Activated naive CD8-positive, alpha-beta T cell treated with anti-CD3 and anti-CD28 coated beads, Interleukin-2, amount 50 U/mL, for 16 hours (primary cell): ENCODE results near the gene ZCCHC24.
"Not testable (repeated sequence)": the region's sequence is repeated elsewhere in the genome, so short reads cannot be mapped to it uniquely, and the experiment has no call there.

Source experiments
- DNase-seq: peaks from one replicate; pipeline ENCODE4 v3.0.0-alpha.2; 2020; ENCODE audit warnings: low read depth, low spot score

ZCCHC24 gene

DNA sequence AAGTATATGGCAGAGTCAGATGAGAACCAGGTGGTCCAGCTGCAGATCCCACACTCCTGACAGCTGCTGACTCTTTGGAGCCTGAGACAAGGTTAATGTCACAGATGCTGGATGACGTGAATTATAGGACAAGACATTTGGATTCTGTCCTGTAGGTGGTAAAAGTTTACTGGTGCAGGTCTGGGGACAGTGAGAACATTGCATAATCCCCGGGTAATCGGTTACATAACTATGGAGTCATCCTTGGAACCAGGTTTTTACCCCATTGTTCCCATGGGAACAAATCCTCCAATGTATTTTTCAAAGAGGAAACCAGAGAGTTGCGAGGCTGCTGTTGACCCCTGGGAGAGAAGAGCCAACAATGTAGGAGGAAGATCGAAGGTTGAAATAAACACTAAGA is 27.5 kb upstream of the ZCCHC24 start:
- DNase-seq: no peak

DNA sequence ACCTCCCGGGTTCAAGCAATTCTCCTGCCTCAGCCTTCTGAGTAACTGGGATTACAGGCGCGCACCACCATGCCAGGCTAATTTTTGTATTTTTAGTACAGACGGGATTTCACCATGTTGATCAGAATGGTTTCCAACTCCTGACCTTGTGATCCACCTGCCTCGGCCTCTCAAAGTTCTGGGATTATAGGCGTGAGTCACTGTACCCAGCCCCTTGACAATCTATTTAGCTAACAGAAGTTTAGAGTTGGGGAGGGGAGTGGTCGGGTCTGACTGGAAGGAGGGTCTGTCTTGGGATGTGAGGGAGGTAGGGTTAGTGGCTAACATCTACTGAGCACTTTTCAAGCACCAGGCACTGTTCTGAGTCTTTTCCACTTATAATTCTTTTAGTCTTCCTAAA is 27.0 kb upstream of the ZCCHC24 start:
- DNase-seq: no peak

DNA sequence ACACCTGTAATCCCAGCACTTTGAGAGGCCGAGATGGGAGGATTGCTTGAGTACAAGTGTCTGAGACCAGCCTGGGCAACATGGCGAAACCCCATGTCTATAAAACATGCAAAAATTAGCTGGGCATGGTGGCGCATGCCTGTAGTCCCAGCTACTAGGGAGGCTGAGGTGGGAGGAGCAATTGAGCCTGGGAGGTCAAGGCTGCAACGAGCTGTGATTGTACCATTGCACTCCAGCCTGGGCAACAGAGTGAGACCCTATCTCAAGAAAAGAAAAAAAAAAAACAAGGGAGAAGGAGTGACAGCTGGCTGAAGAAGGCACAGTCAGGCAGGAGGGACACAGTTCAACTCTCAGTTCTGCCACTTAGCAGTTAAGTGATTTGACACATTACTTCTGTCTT is 26.4 kb upstream of the ZCCHC24 start:
- DNase-seq: no peak

DNA sequence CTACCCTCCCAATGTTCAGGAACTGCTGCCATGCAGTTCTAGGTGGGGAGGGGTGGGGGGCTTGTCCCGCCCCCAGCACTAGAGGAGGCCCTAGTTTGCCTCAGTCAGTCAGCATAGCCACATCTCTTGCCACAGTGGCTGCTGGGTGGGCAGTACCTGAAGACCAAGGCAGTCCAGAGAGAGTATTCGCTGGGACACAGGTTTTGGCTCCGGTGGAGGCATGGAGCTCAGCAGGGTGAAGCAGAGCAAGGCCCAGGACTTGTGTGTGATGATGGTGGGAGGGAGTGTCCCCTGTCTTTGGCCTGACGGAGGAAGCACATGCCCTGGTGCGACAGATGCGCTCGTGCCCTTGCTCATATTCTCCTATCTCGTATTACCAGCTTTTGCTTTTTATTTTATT is 24.7 kb upstream of the ZCCHC24 start:
- DNase-seq: no peak

DNA sequence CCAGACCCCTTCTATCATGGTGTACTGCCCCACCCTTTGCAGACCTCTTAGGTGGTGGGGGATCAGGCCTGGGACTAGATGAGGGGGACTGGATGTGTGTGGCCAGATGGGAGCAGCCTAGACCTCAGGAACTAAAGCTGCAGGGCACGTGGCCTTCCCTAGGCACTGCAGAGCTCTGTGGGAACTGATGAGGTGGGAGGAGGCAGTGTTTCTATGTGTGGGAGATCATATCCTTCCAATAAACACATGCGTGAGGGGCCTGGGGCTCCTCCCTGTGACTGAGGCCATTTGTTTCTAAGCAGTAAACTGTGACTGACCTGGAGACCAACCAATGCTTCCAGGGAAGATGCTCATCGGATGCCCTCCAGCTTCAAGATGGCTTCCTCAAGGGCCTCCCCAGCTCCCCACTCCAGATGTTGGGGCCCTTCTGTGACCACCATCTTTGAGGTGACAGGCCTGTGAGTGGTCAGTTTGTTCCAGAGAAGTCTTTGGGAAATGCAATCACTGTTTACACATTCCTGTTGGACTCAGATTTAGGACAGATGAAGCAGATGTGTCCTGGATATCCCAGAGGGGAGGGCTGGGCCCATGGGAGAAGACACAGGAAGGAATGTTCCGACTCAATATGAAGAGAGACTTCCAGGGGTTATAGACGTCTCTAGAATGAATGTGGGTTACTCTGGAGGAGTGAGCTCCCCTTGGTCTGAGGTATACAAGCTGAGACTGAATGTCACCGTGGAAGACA is 23.6 kb upstream of the ZCCHC24 start:
- DNase-seq: no peak

DNA sequence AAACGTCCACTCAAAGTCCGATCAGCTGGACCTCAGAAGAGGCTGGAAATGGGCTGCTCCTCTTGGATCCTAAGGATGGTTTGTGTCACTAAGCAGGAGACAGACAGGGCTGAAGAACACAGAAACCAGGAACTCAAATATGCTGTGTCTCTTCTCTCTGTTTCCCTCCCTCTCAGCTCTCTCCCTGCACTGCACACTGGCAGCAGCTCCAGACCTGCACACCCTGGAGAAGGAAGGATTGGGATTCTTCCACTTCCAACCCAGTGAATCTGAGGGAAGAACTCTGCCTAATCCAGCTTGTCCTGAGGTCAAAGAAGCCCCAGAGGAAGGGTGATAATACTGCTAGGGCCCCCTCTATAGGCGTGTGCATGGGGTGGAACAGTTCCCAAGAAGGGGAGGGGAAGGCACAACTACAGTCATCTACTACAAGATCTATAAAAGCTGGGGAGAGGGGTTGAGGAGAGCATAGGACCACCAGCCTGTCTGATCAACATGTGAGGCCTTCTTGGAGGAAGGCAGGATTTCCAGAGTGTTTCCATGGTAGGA is 22.7 kb upstream of the ZCCHC24 start:
- no peak for DNase-seq

DNA sequence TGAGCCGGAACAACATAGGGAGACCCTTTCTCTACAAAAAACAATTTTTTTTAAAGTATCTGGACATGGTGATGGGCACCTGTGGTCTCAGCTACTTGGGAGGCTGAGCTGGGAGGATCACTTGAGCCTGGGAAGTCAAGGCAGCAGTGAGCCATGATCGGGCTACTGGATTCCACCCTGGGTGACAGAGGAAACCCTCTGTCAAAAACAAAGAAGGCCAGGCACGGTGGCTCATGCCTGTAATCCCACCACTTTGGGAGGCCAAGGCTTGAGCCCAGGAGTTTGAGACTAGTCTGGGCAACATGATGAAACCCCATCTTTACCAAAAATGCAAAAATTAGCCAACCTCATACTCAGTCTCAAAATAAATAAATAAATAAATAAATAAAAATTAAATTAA is 19.9 kb upstream of the ZCCHC24 start:
- DNase-seq: no peak

DNA sequence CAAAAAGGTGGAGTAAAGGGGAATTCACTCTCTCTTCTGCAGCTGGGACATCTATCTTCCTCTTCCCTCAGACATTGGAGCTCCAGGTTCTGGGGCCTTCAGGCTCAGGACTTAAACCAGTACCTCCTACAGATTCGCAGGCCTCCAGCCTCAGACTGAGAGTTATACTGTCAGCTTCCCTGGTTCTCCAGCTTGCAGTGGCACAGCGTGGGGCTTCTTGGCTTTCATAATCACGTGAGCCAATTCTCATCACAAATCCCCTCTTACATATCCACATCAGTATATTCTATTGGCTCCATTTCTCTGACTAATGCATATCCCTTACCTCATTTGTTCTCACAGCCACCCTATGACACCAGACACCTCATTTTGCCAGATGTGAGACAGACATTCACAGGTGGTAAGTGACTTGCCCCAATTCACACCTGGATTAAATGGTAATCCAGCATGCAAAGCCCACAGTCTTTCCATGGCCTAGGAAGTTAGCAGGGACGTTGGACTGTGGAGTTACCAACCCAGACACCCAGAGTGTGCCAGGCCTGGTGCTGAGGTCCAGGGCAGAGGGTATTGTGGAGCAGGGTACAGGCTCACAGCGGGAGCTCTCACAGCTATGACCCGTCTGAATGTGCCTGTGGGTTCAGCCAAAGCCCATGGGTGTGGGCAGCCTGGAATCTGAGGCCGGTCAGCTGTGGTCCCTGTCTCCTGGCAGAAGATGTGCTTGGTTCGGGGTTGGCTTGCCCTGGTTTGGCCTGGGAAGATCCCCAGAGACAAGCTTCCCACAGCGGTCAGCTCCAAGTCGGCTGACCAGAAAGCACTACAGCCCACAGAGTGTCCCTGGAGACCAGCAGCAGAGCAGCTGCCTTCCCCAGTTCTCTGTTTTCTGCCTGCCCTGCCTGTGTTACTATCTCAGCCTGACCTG is 18.4 kb upstream of the ZCCHC24 start:
- no peak for DNase-seq

DNA sequence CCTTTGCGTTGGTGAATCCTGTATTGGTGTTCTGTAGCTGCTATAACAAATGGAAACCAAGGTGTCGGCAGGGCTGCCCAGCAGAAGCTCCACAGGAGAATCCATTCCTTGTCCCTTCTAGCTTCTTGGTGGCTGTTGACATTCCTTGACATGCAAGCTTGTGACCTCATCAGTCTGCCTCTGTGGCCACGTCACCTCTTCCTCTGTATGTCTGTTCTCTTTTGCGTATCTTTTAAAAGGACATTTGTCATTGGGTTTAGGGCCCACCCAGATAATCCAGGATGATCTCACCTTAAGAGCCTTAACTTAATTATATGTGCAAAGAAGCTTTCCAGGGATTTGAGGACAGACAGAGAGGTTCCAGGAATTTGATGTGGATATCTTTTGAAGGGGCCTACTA is 15.3 kb upstream of the ZCCHC24 start:
- DNase-seq: no peak

DNA sequence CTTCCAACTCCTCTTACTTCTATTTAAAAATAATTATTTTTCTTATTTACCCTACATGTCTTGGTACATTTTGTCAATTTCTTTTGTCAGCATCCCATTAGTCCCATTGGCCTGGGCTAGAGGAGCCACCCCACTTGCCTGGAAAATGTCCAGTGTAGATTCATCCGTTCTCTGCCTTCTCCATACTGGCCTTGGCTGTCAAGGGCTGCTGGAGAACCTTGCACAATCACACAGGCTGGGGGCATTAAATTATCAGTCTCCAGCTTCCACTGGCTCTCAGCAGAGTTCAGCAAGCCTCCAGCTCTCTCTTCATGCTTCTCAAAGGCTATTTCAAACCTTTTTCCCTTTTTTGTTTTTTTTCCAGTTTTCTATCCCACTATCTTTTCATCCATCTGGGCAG is 13.8 kb upstream of the ZCCHC24 start:
- no peak for DNase-seq

DNA sequence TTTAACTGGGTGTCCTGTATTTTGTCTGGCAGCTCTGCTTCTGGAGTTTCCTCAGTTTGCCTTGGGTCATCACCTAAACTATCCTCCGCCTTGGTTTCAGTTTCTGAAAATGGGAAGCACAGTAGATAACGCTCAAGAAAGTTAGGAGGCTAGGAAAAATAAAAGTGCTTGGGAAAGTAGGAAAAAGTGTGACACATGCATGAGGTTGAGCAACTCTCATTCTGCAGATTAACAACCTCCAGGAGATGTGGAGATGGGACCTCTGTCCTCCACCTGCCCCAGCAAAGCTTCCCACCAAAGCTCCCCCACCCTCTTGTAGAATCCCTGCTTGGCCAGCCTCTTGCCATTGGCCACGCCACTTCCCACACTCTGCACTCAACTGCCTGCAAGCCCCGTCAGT is 13.1 kb upstream of the ZCCHC24 start:
- DNase-seq: no peak

DNA sequence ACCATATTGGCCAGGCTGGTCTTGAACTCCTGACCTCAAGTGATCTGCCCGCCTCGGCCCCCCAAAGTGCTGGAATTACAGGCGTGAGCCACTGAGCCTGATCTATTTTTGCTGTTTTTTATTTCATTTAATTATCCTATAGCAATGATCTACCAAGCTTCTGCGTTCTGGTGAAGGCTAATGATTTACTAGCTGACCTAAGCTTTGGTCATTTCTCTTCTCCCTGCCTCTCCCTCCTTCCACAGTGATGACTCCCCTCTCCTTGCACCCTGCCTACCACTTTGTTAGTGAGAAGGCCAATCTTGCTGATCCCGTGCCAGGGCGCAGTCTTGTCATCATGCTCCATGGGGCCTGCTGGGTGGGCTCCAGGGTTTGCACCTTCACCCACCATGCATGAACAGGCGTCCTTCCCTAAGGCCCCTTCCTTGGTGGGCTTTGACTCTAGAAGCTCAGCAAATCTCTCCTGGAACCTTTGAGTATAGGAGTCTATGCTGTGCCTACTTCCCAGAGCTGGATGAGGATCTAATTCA is 11.9 kb upstream of the ZCCHC24 start:
- DNase-seq: no peak

DNA sequence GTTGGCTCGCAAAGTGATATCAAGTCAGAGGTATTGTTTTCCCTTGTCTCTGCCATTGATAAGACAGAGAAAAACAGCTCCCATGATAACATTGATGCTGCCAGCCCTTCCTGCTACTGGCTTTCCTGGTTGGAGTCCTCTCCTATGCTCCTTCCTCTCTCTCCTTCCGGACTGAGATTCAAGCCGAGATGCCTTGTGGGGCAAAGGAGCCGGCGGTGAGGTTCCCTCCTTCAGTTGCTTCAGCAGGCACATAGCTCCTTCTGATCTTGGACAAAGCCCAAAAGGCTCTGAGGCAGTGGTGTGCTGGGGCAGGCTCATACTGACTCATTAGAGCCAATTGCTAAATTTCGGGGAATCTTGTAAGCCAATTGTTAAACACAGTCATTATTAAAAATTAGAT is 8.8 kb upstream of the ZCCHC24 start:
- DNase-seq: no peak

DNA sequence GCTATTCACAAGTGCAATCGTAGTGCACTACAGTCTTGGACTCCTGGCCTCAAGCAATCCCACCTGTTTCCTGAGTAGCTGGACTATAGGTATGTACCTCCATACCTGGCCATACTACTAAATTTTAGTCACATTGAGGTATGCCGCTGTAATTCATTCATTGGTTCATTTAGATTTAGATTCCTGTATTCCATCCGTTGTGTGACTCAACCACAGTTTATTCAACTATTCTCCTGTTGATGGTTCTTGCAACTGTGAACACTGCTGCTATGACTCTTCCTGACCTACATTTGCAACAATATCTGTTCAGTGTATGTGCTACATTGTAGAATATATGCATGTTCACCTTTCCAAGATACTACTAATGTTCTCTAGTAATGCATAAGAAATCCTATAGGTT is 8.0 kb upstream of the ZCCHC24 start:
- DNase-seq: no peak

DNA sequence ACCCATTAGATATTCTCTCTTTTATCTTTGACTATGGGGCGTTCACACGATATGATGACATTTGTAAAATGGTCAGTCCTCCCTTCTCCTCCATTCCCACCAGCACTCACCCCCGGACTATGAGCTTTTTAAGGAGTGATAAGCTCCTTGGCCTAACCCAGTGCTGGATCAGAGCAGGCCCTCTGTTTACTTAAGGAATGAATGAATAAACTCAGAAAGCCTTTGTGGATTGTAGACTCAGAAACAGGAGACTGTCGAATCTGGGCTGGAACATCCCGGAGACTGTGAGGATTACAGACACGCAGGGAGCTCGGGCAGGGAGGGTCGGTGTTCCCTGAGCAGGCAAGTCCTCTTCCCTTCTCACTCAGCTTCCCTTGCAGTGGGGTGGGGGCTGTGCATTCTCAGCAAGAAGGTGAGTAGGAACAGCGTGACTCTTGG is 6.8 kb upstream of the ZCCHC24 start:
- no peak for DNase-seq

DNA sequence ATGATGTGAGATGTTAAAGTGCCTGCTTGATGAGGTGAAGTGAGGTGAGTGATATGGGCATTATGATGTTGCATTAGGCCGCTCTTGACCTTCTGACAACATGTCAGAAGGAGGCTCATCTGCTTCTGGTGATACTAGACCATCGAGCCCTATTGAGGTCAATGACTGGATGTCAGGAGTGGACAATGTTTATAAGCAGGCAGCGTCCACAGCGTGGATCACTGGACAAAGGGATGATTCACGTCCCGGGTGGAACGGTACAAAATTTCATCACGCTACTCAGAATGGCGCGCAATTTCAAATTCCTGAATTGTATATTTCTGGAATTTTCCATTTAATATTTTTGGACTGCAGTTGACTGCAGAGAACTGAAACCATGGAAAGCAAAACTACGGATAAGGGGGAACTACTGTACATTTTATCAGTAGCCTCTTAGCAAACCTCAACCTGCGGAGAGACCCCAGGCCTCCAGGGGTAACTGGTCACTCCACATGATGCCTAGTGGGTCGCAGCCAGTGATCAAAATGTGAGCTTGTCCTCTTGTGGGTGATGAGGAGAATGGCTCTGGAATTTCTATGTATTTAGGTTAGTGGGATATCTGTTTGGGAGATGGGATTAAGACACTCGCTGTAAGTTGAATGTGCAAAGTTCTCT is 5.7 kb upstream of the ZCCHC24 start:
- DNase-seq: no peak

DNA sequence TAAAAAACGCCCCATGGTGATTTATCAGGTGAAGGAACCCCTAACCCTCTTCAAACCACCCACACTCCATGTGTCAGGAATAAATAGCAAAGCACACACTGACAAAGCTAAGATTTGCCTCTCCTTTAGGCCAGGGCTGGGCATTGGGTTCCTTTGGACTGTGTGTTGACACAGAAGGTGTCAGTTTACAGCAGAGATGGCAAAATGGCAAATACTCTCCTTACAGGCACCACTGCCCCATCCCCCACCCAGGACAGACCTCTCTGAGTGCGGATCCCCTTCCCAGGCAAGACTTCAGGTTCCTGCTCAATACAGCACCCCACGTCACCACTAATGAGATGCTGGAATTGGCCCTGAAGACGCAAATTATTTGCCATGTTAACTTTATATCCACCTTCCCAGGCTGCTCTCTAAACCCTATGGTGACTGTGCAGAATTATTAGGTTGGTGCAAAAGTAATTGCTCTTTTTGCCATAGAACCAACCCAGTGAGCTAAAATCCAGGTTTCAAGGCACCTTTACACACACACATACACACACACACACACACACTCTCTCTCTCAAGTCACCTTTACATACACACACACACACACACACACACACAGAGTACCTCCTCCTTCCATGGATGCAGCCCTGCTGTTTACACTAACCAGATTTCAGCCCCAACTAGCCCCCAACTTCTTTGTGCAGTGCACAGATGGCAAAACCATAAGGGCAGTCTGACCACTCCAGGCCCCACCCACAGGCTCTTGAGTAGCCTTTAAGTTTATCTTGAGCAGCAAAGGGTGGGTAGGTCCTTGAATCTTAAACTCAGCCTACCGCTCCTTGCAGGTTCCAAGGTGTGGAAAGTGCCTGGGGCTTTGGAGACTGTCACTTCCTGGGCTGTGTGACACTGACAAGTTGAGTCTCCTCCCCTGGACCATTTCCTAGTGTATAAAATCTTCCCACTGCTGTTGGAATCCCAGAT is 4.0 kb upstream of the ZCCHC24 start:
- DNase-seq: no peak

DNA sequence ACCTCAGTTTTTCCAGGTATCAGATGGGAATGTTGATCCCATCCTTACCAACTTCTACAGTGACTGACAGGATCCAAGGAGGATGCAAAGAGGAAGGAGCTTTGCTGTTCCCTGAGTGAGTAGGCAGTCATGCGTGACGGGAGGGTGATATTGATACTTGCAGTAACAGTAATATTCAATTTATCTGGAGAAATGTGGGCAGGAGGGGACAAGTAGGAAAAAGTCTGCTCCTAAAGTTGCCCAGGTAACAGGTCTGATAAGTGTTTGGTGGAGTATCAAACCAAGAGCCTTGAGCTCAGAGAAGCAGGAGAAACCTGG is 3.3 kb upstream of the ZCCHC24 start:
- no peak for DNase-seq

DNA sequence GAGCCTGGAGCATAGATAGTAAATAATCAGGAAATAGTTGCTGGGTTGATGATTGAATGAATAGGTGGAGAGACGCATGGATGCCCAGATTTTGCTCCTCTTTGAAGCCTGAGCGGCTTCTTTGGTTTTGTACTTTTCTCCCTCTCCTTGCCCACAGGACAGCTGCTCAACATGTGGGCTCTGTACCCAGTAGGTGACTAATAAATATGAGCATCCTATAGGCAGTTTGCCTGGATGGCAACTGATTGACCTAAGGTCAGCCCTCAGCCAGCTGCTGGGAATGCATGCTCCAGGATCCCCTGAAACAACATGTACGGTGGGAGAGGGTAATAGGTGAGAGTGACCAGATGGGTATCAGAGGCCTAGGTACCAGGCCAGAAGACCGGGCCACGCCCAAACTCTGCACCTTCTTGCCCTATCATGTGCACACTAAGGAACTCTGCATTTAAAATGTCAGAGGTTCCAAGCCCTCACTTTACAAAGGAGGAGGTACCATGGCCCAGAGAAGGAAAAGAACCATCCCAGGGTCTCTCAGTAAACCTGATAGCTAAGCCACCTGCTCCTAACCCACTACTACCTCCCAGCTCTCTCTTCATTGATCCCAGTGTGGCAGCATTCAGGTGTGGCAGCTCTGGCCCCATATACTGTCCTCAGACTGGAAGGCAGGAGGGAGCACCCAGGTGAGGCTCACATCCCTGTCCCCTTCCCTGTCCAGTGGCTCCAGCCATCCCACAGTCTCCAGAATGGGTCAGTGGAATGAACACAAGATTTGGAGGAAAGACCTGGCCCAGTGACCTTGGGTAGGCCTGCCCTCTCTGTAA is 2.7 kb upstream of the ZCCHC24 start:
- no peak for DNase-seq

DNA sequence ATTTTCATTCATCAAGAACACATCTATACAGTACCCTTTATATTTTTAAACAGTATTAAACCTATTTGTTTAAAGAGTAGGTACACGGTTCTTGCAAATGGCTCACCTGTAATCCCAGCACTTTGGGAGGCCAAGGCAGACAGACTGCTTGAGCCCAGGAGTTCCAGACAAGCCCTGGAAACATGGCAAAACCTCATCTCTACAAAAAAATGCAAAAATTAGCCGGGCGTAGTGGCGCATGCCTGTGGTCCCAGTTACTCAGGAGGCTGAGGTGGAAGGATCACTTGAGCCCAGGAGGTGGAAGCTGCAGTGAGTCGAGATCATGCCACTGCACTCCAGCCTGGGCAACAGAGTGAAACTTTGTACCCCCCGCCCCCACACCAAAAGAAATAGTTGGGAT is 1.8 kb upstream of the ZCCHC24 start:
- DNase-seq: not testable (repeated sequence)
